ENCODE results near the gene TGFBR2. TPM values are rescaled to one million over a fixed set of nuclear protein-coding genes. Genes with fewer than 3 reads are reported as not detected.

The TGFBR2 gene
- polyA plus RNA-seq, 1 experiment = 61.0 TPM

DNA sequence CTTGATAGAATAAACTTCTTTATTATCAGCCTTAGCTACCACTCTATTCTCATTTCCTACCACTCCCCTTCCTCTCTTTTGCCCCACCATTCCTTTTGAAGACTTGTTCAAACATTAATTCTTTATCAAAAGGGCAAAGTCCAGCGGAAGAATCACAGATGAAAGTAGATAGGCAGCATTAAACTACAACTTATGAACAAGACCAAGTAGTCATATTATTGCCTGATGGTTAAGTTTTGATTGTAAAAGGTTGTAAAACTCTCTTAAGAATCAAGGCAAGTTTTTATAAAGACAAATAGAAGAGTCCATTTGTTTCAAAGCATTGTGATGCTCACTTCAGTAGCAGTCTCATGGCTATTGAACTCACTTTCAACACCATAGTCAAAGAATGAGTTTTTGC is 22.4 kb upstream of the TGFBR2 start:
- ChIA-PET POLR2A (no interaction called here), CTCF (no interaction called here)
- no peaks in the 10 kb centered on the region for H3K27me3 ChIP-seq (ENCODE audit: control insufficient read depth, insufficient read depth, low read length)
- no peaks in the 10 kb centered on the region for H3K36me3 ChIP-seq (ENCODE audit: control insufficient read depth, insufficient read depth, low read length)
- TF ChIP-seq, protein P1, sequence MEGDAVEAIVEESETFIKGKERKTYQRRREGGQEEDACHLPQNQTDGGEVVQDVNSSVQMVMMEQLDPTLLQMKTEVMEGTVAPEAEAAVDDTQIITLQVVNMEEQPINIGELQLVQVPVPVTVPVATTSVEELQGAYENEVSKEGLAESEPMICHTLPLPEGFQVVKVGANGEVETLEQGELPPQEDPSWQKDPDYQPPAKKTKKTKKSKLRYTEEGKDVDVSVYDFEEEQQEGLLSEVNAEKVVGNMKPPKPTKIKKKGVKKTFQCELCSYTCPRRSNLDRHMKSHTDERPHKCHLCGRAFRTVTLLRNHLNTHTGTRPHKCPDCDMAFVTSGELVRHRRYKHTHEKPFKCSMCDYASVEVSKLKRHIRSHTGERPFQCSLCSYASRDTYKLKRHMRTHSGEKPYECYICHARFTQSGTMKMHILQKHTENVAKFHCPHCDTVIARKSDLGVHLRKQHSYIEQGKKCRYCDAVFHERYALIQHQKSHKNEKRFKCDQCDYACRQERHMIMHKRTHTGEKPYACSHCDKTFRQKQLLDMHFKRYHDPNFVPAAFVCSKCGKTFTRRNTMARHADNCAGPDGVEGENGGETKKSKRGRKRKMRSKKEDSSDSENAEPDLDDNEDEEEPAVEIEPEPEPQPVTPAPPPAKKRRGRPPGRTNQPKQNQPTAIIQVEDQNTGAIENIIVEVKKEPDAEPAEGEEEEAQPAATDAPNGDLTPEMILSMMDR (IDR thresholded peaks at IDR 0.05; ENCODE audit: insufficient read depth, low read depth, low read length) = no peak
- no peak for DNase-seq (ENCODE audit: low read depth)
- H3K4me3 ChIP-seq (ENCODE audit: low read depth, low read length) = no peak overlapping the region

DNA sequence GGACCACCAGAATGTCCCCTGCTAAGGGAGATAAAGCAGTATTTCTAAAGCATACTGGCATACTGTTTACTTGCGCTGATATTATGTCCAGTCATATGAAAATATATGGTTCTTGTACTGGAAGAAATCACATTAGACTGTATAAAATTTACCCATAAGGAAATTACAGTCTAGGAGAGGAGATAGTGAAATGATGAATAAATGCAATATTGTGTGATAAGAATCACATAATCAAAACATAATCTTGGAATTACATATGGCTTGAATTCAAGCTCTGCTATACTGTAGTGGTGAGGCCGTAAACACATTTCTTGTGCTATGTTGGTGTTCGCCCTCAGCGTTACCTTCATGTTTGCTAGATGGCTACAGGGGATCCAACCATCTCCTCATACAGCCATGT is 20.7 kb upstream of the TGFBR2 start:
- POLR2A ChIA-PET = no interaction called here
- H3K36me3 ChIP-seq (ENCODE audit: control insufficient read depth, insufficient read depth, low read length) = no peaks in the 10 kb centered on the region
- TF ChIP-seq, protein P1 (IDR thresholded peaks at IDR 0.05; ENCODE audit: insufficient read depth, low read depth, low read length) = no peak
- no peak for DNase-seq (ENCODE audit: low read depth)
- H3K27me3 ChIP-seq (ENCODE audit: control insufficient read depth, insufficient read depth, low read length) = no peaks in the 10 kb centered on the region
- CTCF ChIA-PET = no interaction called here
- H3K4me3 ChIP-seq (ENCODE audit: low read depth, low read length) = no peak overlapping the region

DNA sequence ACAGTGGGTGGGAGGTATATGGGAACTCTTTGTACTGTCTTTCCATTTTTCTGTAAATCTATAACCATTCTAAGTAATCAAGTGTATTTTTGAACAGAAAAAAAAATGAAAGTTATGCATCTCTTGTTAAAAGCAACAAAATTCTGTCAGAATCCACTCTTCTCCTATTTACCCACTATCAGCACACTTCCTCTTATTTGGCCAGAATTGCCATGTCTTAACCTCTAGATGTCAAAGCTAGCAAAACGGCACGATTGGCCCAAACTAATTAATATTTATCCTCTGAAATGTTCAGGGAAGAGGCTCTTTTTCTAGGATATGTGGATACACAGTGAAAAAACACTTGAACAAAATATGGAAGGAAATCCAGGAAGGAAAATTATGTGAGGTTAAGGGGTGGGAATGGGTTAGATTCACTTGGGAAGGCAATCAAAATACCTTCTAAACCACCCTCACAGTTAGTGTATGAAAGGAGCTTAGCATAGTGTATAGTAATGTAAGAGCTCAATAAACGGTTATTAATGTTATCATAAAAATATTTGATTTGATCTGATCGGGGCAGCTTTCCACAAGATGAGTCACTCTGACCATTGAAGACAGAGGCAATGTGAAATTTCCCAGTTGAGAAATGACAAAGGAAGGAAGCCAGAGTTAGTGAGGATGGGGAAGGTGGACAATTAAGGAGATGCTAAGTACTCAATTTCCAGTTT is 20.1 kb upstream of the TGFBR2 start:
- ChIA-PET CTCF (interaction anchor here (0.8 kb wide), 1 partner anchor 9 kb away, joined by 3 read pairs; no protein-coding TSS in a partner anchor), POLR2A (no interaction called here)
- DNase-seq (ENCODE audit: low read depth) = no peak
- Histone ChIP-seq H3K36me3 (ENCODE audit: control insufficient read depth, insufficient read depth, low read length) (no peaks in the 10 kb centered on the region), H3K4me3 (ENCODE audit: low read depth, low read length) (no peak overlapping the region), H3K27me3 (ENCODE audit: control insufficient read depth, insufficient read depth, low read length) (no peaks in the 10 kb centered on the region)
- TF ChIP-seq, protein P1 (IDR thresholded peaks at IDR 0.05; ENCODE audit: insufficient read depth, low read depth, low read length) = no peak

DNA sequence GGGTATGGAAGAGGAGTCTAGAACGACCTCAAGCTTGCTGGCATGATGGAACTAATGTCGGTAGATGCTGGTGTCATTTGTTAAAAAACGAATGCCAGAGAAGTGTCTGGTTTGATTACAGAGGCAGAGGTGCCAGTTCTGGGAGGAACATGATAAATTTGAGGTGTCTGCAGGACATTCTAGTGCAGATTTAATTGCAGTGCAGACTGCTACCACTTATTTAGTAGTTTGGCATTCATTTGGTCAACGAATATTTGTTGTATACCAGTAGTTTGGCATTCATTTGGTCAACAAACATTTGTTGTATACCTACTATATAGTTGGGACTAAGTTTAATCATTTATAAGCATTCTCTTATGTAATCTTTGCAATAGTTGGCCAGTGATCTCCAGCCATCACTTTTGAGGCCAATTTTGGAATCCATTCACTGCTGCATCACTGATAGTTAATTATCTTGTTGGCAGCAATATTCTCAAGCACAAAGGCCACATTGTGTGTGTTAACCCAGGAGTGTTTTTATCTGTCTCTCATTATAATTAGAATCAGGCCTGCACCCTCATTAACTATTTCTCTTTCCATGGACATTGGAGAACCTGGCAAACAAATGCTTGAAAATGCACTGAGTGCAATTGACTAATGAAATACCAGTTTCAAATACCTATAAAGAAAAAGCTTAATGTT is 19.5 kb upstream of the TGFBR2 start:
- CTCF ChIA-PET = interaction anchor here (0.6 to 0.8 kb wide), 2 partner anchors 9 to 146 kb away, joined by 3 read pairs; no protein-coding TSS in a partner anchor
- no peak for DNase-seq (ENCODE audit: low read depth)
- TF ChIP-seq, protein P1 (IDR thresholded peaks at IDR 0.05; ENCODE audit: insufficient read depth, low read depth, low read length) = no peak
- Histone ChIP-seq H3K36me3 (ENCODE audit: control insufficient read depth, insufficient read depth, low read length) (no peaks in the 10 kb centered on the region), H3K27me3 (ENCODE audit: control insufficient read depth, insufficient read depth, low read length) (no peaks in the 10 kb centered on the region), H3K4me3 (ENCODE audit: low read depth, low read length) (no peak overlapping the region)
- POLR2A ChIA-PET = no interaction called here

DNA sequence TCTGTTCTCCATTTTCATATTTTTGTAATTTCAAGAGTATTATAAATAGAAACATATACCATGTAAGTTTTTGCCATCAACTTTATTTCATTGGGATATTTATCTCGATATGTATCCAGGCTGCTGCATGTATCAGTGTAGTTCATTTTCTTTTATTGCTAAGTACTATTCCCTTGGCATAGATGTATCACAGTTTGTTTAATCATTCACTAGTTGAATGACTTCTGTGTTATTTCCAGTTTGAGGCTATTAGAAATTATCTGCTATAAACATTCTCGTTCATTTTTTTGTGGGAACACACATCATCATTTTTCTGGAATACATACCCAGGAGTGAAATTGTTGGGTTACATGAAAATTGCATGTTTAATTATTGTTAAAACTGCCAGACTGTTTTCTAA is 18.5 kb upstream of the TGFBR2 start:
- Histone ChIP-seq H3K36me3 (ENCODE audit: control insufficient read depth, insufficient read depth, low read length) (no peaks in the 10 kb centered on the region), H3K4me3 (ENCODE audit: low read depth, low read length) (no peak overlapping the region), H3K27me3 (ENCODE audit: control insufficient read depth, insufficient read depth, low read length) (no peaks in the 10 kb centered on the region)
- no peak for DNase-seq (ENCODE audit: low read depth)
- TF ChIP-seq, protein P1 (IDR thresholded peaks at IDR 0.05; ENCODE audit: insufficient read depth, low read depth, low read length) = no peak
- ChIA-PET POLR2A (no interaction called here), CTCF (no interaction called here)

Data from BJ (cell line).